Upper lobe of right lung (tissue), 1 donor: Measurements from ENCODE around the gene INHBC. TPM values are rescaled to one million over a fixed set of nuclear protein-coding genes. Genes with fewer than 3 reads are reported as not detected.

Source experiments
- ATAC-seq: fragments of 200-7000 bp; cut with Tn5 transposase; one replicate; pipeline ENCODE4 v1.9.1; 2020; ENCODE audit warnings: mild to moderate bottlenecking, moderate library complexity
- DNase-seq: peaks from one replicate; pipeline ENCODE4 v3.0.0-alpha.2; 2020
- H3K27ac ChIP-seq: fragments of 200-600 bp; one replicate; pipeline ENCODE4 v1.8.0; 2022
- H3K27me3 ChIP-seq: fragments of 200-600 bp; one replicate; pipeline ENCODE4 v1.8.0; 2022; ENCODE audit warnings: mild to moderate bottlenecking
- H3K36me3 ChIP-seq: fragments of 200-600 bp; one replicate; pipeline ENCODE4 v1.8.0; 2022
- H3K4me1 ChIP-seq: fragments of 200-600 bp; one replicate; pipeline ENCODE4 v1.8.0; 2022
- H3K4me3 ChIP-seq: fragments of 200-600 bp; one replicate; pipeline ENCODE4 v1.8.0; 2022; ENCODE audit warnings: mild to moderate bottlenecking
- H3K9me3 ChIP-seq: fragments of 200-600 bp; one replicate; pipeline ENCODE4 v1.8.0; 2022
- intact Hi-C: fragments of 100-400 bp; cut with DNase I; formaldehyde crosslinking; loops from one replicate; pipeline ENCODE4 v1.11.0; 2022
- total RNA-seq: library from RNA; stranded (reverse); fragmentation: NEBNext Ultra II Directional; extraction: Animal tissue kit (Norgen Biotek cat#: 25700); gene quantifications from one replicate; pipeline ENCODE4 v1.2.1, GENCODE V29; 2021
- TF ChIP-seq, protein P1 (sequence below): fragments of 200-600 bp; IDR thresholded peaks from one replicate; pipeline ENCODE4 v1.8.0; 2022; ENCODE audit warnings: antibody characterized with exemption
- donor health status: DM: no; HTN: yes; CAD: no; lungs with severe emphysema.

INHBC gene
- total RNA-seq, 1 donor from 2014 or later: not detected

DNA sequence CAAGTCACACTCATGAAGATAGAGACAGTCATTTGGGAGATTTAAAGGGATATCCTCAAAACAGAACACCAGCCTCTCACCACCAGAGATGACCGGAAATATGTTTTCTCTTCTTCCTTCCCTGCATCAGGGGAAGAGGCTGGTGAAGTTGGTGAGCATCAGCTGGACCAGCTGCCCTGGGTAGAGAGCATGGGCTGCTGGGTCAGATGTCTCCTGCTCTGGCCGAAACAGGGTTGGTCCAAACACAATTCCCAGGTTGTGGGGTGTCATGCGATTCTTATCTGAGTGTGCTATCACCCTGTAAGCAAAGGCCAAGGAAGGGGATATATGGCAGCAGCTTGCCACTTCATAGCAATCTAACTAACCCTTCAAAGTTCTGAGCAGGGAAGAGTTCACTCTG, 37.8 kb downstream of the INHBC start:
- intact Hi-C loops: no loop called here
- TF ChIP-seq, protein P1, sequence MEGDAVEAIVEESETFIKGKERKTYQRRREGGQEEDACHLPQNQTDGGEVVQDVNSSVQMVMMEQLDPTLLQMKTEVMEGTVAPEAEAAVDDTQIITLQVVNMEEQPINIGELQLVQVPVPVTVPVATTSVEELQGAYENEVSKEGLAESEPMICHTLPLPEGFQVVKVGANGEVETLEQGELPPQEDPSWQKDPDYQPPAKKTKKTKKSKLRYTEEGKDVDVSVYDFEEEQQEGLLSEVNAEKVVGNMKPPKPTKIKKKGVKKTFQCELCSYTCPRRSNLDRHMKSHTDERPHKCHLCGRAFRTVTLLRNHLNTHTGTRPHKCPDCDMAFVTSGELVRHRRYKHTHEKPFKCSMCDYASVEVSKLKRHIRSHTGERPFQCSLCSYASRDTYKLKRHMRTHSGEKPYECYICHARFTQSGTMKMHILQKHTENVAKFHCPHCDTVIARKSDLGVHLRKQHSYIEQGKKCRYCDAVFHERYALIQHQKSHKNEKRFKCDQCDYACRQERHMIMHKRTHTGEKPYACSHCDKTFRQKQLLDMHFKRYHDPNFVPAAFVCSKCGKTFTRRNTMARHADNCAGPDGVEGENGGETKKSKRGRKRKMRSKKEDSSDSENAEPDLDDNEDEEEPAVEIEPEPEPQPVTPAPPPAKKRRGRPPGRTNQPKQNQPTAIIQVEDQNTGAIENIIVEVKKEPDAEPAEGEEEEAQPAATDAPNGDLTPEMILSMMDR: no peak

DNA sequence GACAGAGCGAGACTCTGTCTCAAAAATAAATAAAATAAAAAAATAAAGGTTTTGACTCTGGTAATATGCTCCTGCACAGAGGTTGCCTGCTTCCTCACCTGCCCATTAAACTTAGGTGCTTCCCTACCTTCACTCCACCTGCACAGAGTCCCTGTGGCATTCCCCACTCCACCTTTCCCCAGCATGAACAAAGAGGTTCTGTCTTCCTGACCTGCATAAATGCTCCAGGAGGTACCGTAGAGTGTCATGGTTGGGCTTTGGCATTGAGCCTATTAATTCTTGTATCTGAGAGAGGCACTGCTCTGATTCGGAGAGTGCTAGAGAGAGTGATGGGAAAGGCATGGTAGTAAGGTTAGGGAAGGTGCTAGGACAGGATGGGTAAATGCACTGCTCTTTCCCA, 38.8 kb downstream of the INHBC start:
- no peaks in the 10 kb centered on the region for H3K9me3 ChIP-seq
- peaks cover 42% of the 10 kb centered on the region for H3K27me3 ChIP-seq
- no peak overlapping the region for H3K27ac ChIP-seq
- H3K4me3 ChIP-seq: no peak overlapping the region
- H3K36me3 ChIP-seq: peaks cover 4% of the 10 kb centered on the region
- H3K4me1 ChIP-seq: peaks cover 23% of the 10 kb centered on the region
- TF ChIP-seq, protein P1: no peak
- intact Hi-C loops: no loop called here
- no peak for DNase-seq
- ATAC-seq: no peak

More for the DNA sequence above, 37.8 kb downstream of the INHBC start:
- Histone ChIP-seq H3K27me3 (peaks cover 42% of the 10 kb centered on the region), H3K36me3 (peaks cover 4% of the 10 kb centered on the region), H3K9me3 (no peaks in the 10 kb centered on the region), H3K4me3 (no peak overlapping the region), H3K27ac (no peak overlapping the region), H3K4me1 (peaks cover 23% of the 10 kb centered on the region)
- ATAC-seq (no peak), DNase-seq (no peak)

DNA sequence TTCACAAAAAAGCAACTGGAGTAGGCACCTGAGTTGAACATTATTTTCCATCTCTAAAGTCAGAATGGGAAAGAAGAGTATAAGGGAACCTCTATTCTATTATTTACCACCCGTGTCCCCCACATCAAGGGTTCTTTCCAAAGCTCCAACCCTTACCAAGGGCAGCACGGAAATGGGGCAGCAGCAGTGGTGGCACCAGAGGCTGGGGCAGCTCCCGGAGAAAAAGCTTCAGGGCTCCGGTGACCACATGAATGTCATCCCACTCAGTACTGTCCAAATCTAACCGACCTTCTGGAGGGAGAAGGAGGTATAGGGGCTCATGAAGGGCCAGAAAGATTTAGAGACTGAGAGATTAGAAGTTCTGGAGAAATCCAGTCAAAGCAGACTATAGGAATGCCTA, 39.3 kb downstream of the INHBC start:
- Histone ChIP-seq H3K27me3 (peaks cover 42% of the 10 kb centered on the region), H3K4me3 (no peak overlapping the region), H3K9me3 (no peaks in the 10 kb centered on the region), H3K4me1 (peaks cover 23% of the 10 kb centered on the region), H3K27ac (no peak overlapping the region), H3K36me3 (peaks cover 4% of the 10 kb centered on the region)
- no peak for DNase-seq
- TF ChIP-seq, protein P1: no peak
- no peak for ATAC-seq
- intact Hi-C loops: no loop called here

DNA sequence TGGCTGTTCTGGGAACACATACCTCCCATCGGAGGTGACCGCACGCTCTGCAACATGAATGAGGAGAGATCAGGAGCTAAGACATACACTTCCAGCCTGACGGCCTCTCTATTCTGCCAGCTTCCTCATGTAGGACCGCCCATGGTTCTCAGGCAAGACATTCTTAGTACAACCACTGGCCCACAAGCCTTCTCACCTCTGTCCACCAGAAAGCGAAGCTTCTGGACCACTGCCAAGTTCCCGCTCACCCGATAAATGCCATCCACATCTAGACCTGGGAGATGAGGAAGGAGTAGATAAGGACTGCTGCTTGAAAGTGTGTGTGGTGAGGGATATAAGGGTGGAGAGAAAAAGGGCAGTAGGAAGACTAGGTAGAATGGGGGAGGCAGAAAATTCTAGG, 39.8 kb downstream of the INHBC start:
- Histone ChIP-seq H3K27me3 (peaks cover 42% of the 10 kb centered on the region), H3K9me3 (no peaks in the 10 kb centered on the region), H3K36me3 (peaks cover 4% of the 10 kb centered on the region), H3K27ac (no peak overlapping the region), H3K4me3 (no peak overlapping the region), H3K4me1 (peaks cover 26% of the 10 kb centered on the region)
- DNase-seq: no peak
- no peak for ATAC-seq
- intact Hi-C loops: no loop called here
- TF ChIP-seq, protein P1: no peak

DNA sequence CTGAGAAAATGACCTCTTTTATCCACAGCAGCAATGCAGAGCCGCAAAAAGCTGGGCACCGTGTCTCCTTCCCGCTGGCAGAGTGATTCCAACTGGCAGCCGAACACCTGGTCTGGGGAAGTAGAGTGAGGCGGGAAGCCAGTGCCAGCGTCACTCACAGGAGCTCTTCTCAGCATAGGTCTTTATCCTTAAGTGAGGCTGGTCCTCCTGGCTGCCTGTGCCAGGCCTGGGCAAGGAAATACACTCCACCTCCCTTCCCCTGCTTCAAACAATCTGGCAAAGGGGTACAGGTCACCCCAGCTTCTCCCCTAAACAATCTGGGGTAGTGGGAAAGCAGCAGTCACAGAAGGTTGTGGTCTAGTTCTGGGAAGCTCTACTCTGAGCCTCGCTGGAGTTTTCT, 40.3 kb downstream of the INHBC start:
- TF ChIP-seq, protein P1: no peak
- intact Hi-C loops: no loop called here
- Histone ChIP-seq H3K36me3 (peaks cover 4% of the 10 kb centered on the region), H3K4me3 (no peak overlapping the region), H3K27me3 (peaks cover 42% of the 10 kb centered on the region), H3K9me3 (no peaks in the 10 kb centered on the region), H3K27ac (no peak overlapping the region), H3K4me1 (peaks cover 26% of the 10 kb centered on the region)
- DNase-seq: no peak
- ATAC-seq: no peak
